ENCODE data around the gene SPATA13.
"Not testable (repeated sequence)": the region's sequence is repeated elsewhere in the genome, so short reads cannot be mapped to it uniquely, and the experiment has no call there.

The SPATA13 gene

GRCh38 chr13:24286624-24287023, 126.1 kb downstream of the SPATA13 start:
- DNase-seq = no peak

- DNase-seq = no peak
Measured at GRCh38 chr13:24287748-24288287, 127.3 kb downstream of the SPATA13 start.

GRCh38 chr13:24288870-24289269, 128.3 kb downstream of the SPATA13 start:
- no peak for DNase-seq

GRCh38 chr13:24290280-24290932, 129.9 kb downstream of the SPATA13 start:
- no peak for DNase-seq

- DNase-seq = no peak
Measured at GRCh38 chr13:24292481-24292880, 132.0 kb downstream of the SPATA13 start.

- DNase-seq = no peak
Measured at GRCh38 chr13:24293746-24294145, 133.2 kb downstream of the SPATA13 start.

- DNase-seq = no peak
Measured at GRCh38 chr13:24299488-24300114, 139.1 kb downstream of the SPATA13 start.

GRCh38 chr13:24301434-24301833, 140.9 kb downstream of the SPATA13 start:
- no peak for DNase-seq

GRCh38 chr13:24301911-24302310, 141.4 kb downstream of the SPATA13 start:
- DNase-seq = no peak

- DNase-seq = no peak
Measured at GRCh38 chr13:24304620-24305019, 144.1 kb downstream of the SPATA13 start.

GRCh38 chr13:24306632-24307031, 146.1 kb downstream of the SPATA13 start:
- no peak for DNase-seq

GRCh38 chr13:24307211-24308067, 146.9 kb downstream of the SPATA13 start:
- no peak for DNase-seq

- no peak for DNase-seq
Measured at GRCh38 chr13:24308068-24308445, 147.5 kb downstream of the SPATA13 start.

GRCh38 chr13:24308488-24309020, 148.0 kb downstream of the SPATA13 start:
- DNase-seq = no peak

GRCh38 chr13:24309300-24309699, 148.8 kb downstream of the SPATA13 start, which contains the start of gene C1QTNF9:
Gene C1QTNF9, plus strand, starts transcription at chr13:24309580. Its CDS starts 6,424 bp downstream, at chr13:24316004.
- not testable (repeated sequence) for DNase-seq

- no peak for DNase-seq
Measured at GRCh38 chr13:24313439-24313838, 152.9 kb downstream of the SPATA13 start.

- DNase-seq = not testable (repeated sequence)
Measured at GRCh38 chr13:24317835-24318234, 157.3 kb downstream of the SPATA13 start.

- not testable (repeated sequence) for DNase-seq
Measured at GRCh38 chr13:24318878-24319277, 158.4 kb downstream of the SPATA13 start.

- not testable (repeated sequence) for DNase-seq
Measured at GRCh38 chr13:24319641-24320040, 159.1 kb downstream of the SPATA13 start.

GRCh38 chr13:24321416-24321815, 160.9 kb downstream of the SPATA13 start:
- not testable (repeated sequence) for DNase-seq

GRCh38 chr13:24322470-24322869, 161.9 kb downstream of the SPATA13 start:
- not testable (repeated sequence) for DNase-seq

- DNase-seq = no peak
Measured at GRCh38 chr13:24323036-24323738, 162.7 kb downstream of the SPATA13 start.

- no peak for DNase-seq
Measured at GRCh38 chr13:24323739-24324075, 163.2 kb downstream of the SPATA13 start.
